ENCODE measurements around the gene GASK1A. TPM values are rescaled to one million over a fixed set of nuclear protein-coding genes. Genes with fewer than 3 reads are reported as not detected.

The GASK1A gene
- total RNA-seq, 1 experiment from 2014 or later, result 1.9 TPM

GRCh38 chr3:43010638-43011037, 31.5 kb downstream of the GASK1A start:
- no peaks in the 10 kb centered on the region for H3F3A ChIP-seq (ENCODE audit: low read length, unreplicated experiment)
- no peak for TF ChIP-seq EZH2phosphoT487 (IDR thresholded peaks at IDR 0.05; ENCODE audit: borderline replicate concordance, low read length)
- no peak for TF ChIP-seq CTCF (conservative IDR thresholded peaks at IDR 0.05; ENCODE audit: low read depth, low read length)
- TF ChIP-seq EZH2 (IDR thresholded peaks at IDR 0.05; ENCODE audit: low read length, unreplicated experiment), result no peak
- no peak for DNase-seq
- H3K9ac ChIP-seq (ENCODE audit: low read length), result no peak overlapping the region
- intact Hi-C loops (cut with micrococcal nuclease), result no loop called here
- ChIA-PET CTCF (no interaction called here), POLR2A (ENCODE audit: unreplicated experiment) (no interaction called here)
- no peaks in the 10 kb centered on the region for H3K79me2 ChIP-seq (ENCODE audit: low read length)
- H3K27me3 ChIP-seq (ENCODE audit: low read length), result no peaks in the 10 kb centered on the region
- no peak for ATAC-seq
- H3K36me3 ChIP-seq (ENCODE audit: low read depth, low read length), result no peaks in the 10 kb centered on the region
- no peaks in the 10 kb centered on the region for H3K9me3 ChIP-seq (ENCODE audit: low read length)
- H4K20me1 ChIP-seq (ENCODE audit: low read length), result no peaks in the 10 kb centered on the region
- H3K4me1 ChIP-seq (ENCODE audit: insufficient read depth, low read length), result no peaks in the 10 kb centered on the region
- no peak overlapping the region for H3K27ac ChIP-seq (ENCODE audit: low read length)
- H2AFZ ChIP-seq (ENCODE audit: low read length), result no peak overlapping the region
- no peak overlapping the region for H3K4me2 ChIP-seq (ENCODE audit: low read length)
- no peaks in the 10 kb centered on the region for H3K9me2 ChIP-seq (replicated peaks; ENCODE audit: low read length)
- H3K4me3 ChIP-seq (ENCODE audit: low read length), result no peak overlapping the region
- no TSS peak for BruUV-seq (replicated peaks)

GRCh38 chr3:43011638-43012037, 32.5 kb downstream of the GASK1A start:
- H3K4me2 ChIP-seq (ENCODE audit: low read length), result no peak overlapping the region
- H3K9me2 ChIP-seq (replicated peaks; ENCODE audit: low read length), result no peaks in the 10 kb centered on the region
- H3K27ac ChIP-seq (ENCODE audit: low read length), result no peak overlapping the region
- POLR2A ChIA-PET (ENCODE audit: unreplicated experiment), result no interaction called here
- no peaks in the 10 kb centered on the region for H3K79me2 ChIP-seq (ENCODE audit: low read length)
- no peaks in the 10 kb centered on the region for H3K36me3 ChIP-seq (ENCODE audit: low read depth, low read length)
- H3K27me3 ChIP-seq (ENCODE audit: low read length), result no peaks in the 10 kb centered on the region
- DNase-seq, result no peak
- TF ChIP-seq EZH2phosphoT487 (IDR thresholded peaks at IDR 0.05; ENCODE audit: borderline replicate concordance, low read length), result no peak
- TF ChIP-seq EZH2 (IDR thresholded peaks at IDR 0.05; ENCODE audit: low read length, unreplicated experiment), result no peak
- no peak for TF ChIP-seq CTCF (conservative IDR thresholded peaks at IDR 0.05; ENCODE audit: low read depth, low read length)
- no peak overlapping the region for H3K4me3 ChIP-seq (ENCODE audit: low read length)
- H2AFZ ChIP-seq (ENCODE audit: low read length), result no peak overlapping the region
- intact Hi-C loops (cut with micrococcal nuclease), result no loop called here
- CTCF ChIA-PET, result no interaction called here
- ATAC-seq, result no peak
- peaks cover 3% of the 10 kb centered on the region; the same call in 1 of the 2 replicates for H3K9me3 ChIP-seq (ENCODE audit: low read length)
- no peak overlapping the region for H3K9ac ChIP-seq (ENCODE audit: low read length)
- H3K4me1 ChIP-seq (ENCODE audit: insufficient read depth, low read length), result no peaks in the 10 kb centered on the region
- no TSS peak for BruUV-seq (replicated peaks)
- no peaks in the 10 kb centered on the region for H4K20me1 ChIP-seq (ENCODE audit: low read length)
- H3F3A ChIP-seq (ENCODE audit: low read length, unreplicated experiment), result no peaks in the 10 kb centered on the region

GRCh38 chr3:43012174-43012573, 33.1 kb downstream of the GASK1A start:
- ChIA-PET POLR2A (ENCODE audit: unreplicated experiment) (no interaction called here), CTCF (no interaction called here)
- ATAC-seq (no peak), DNase-seq (no peak)
- Histone ChIP-seq H2AFZ (ENCODE audit: low read length) (no peak overlapping the region), H3F3A (ENCODE audit: low read length, unreplicated experiment) (no peaks in the 10 kb centered on the region), H4K20me1 (ENCODE audit: low read length) (no peaks in the 10 kb centered on the region), H3K9me2 (replicated peaks; ENCODE audit: low read length) (no peaks in the 10 kb centered on the region), H3K27ac (ENCODE audit: low read length) (no peak overlapping the region), H3K4me1 (ENCODE audit: insufficient read depth, low read length) (no peaks in the 10 kb centered on the region), H3K79me2 (ENCODE audit: low read length) (no peaks in the 10 kb centered on the region), H3K4me3 (ENCODE audit: low read length) (no peak overlapping the region), H3K9me3 (ENCODE audit: low read length) (peaks cover 3% of the 10 kb centered on the region; the same call in 1 of the 2 replicates), H3K36me3 (ENCODE audit: low read depth, low read length) (no peaks in the 10 kb centered on the region), H3K4me2 (ENCODE audit: low read length) (no peak overlapping the region), H3K27me3 (ENCODE audit: low read length) (no peaks in the 10 kb centered on the region), H3K9ac (ENCODE audit: low read length) (no peak overlapping the region)
- no TSS peak for BruUV-seq (replicated peaks)
- intact Hi-C loops (cut with micrococcal nuclease), result no loop called here
- no peak for TF ChIP-seq EZH2 (IDR thresholded peaks at IDR 0.05; ENCODE audit: low read length, unreplicated experiment)
- no peak for TF ChIP-seq EZH2phosphoT487 (IDR thresholded peaks at IDR 0.05; ENCODE audit: borderline replicate concordance, low read length)
